Measurements from ENCODE around the gene DAP.

Gene DAP

DNA sequence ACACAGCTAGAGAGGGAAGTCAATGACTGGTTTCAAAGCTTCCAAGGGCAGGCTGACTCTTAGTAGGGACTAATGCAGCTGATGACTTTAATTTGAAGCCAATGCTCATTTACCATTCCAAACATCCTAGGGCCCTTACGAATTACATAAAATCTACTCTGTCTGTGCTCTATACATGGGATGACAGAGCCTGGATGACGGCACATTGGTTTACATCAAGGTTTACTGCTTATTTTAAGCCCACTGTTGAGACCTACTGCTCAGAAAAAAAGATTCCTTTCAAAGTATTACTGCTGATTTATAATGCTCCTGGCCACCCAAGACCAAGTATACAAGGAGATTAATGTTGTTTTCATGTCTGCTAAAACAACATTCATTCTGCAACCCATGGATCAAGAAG, 74.1 kb downstream of the DAP start:
- Histone ChIP-seq H3K4me1 (ENCODE audit: insufficient read depth, low read length) (no peaks in the 10 kb centered on the region), H4K20me1 (ENCODE audit: insufficient read depth, low read length) (no peaks in the 10 kb centered on the region), H3K9me3 (ENCODE audit: insufficient read depth, low read length, severe bottlenecking) (no peaks in the 10 kb centered on the region), H3K4me2 (ENCODE audit: insufficient read depth, low read length) (no peak overlapping the region), H2AFZ (ENCODE audit: low read depth, low read length) (no peak overlapping the region), H3K36me3 (ENCODE audit: insufficient read depth, low read length) (peaks cover 40% of the 10 kb centered on the region), H3K79me2 (ENCODE audit: insufficient read depth, low read length) (0 out of 2 replicates have a peak, but pooled peaks cover 3% of the 10 kb centered on the region), H3K27ac (ENCODE audit: low read length) (no peak overlapping the region), H3K9ac (ENCODE audit: low read depth, low read length) (no peak overlapping the region), H3K27me3 (ENCODE audit: insufficient read depth, low read length, poor library complexity) (no peaks in the 10 kb centered on the region), H3K4me3 (ENCODE audit: low read depth in 1 of 2, low read length in 2 of 2) (no peak overlapping the region)
- ATAC-seq (ENCODE audit: insufficient read depth, low read depth) (no peak), DNase-seq (no peak)
- no peak for TF ChIP-seq EZH2 (IDR thresholded peaks at IDR 0.05; ENCODE audit: borderline replicate concordance, low read depth, low read length, severe bottlenecking)
- TF ChIP-seq, protein P1, sequence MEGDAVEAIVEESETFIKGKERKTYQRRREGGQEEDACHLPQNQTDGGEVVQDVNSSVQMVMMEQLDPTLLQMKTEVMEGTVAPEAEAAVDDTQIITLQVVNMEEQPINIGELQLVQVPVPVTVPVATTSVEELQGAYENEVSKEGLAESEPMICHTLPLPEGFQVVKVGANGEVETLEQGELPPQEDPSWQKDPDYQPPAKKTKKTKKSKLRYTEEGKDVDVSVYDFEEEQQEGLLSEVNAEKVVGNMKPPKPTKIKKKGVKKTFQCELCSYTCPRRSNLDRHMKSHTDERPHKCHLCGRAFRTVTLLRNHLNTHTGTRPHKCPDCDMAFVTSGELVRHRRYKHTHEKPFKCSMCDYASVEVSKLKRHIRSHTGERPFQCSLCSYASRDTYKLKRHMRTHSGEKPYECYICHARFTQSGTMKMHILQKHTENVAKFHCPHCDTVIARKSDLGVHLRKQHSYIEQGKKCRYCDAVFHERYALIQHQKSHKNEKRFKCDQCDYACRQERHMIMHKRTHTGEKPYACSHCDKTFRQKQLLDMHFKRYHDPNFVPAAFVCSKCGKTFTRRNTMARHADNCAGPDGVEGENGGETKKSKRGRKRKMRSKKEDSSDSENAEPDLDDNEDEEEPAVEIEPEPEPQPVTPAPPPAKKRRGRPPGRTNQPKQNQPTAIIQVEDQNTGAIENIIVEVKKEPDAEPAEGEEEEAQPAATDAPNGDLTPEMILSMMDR (IDR thresholded peaks at IDR 0.05; ENCODE audit: borderline replicate concordance, extremely low read depth, low read length, poor library complexity, severe bottlenecking) = no peak

DNA sequence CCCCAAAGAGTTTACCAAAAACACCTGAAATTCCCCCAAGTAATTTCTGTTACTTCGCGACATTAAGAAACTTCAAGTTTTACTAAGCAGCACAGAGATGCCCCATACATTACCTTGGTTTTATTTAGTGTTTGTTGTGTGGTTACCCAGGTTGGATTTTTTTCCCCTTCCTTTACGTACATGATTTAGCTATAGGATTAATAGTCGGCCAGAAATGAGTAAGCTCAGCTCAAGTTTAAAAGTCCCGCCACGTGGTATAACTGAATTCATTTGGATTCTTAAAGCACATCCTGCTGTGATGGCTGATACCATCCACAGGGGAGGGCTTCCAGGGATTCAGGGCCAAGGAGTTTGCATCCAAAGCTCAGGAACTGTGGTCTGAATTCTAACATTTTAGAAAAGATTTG, 75.9 kb downstream of the DAP start:
- Histone ChIP-seq H3K36me3 (ENCODE audit: insufficient read depth, low read length) (peaks cover 57% of the 10 kb centered on the region), H3K4me1 (ENCODE audit: insufficient read depth, low read length) (no peaks in the 10 kb centered on the region), H3K27ac (ENCODE audit: low read length) (no peak overlapping the region), H4K20me1 (ENCODE audit: insufficient read depth, low read length) (no peaks in the 10 kb centered on the region), H3K4me2 (ENCODE audit: insufficient read depth, low read length) (no peak overlapping the region), H3K27me3 (ENCODE audit: insufficient read depth, low read length, poor library complexity) (no peaks in the 10 kb centered on the region), H3K4me3 (ENCODE audit: low read depth in 1 of 2, low read length in 2 of 2) (no peak overlapping the region), H3K9me3 (ENCODE audit: insufficient read depth, low read length, severe bottlenecking) (no peaks in the 10 kb centered on the region), H3K9ac (ENCODE audit: low read depth, low read length) (no peak overlapping the region), H2AFZ (ENCODE audit: low read depth, low read length) (no peak overlapping the region), H3K79me2 (ENCODE audit: insufficient read depth, low read length) (0 out of 2 replicates have a peak, but pooled peaks cover 3% of the 10 kb centered on the region)
- DNase-seq = no peak
- TF ChIP-seq, protein P1 (IDR thresholded peaks at IDR 0.05; ENCODE audit: borderline replicate concordance, extremely low read depth, low read length, poor library complexity, severe bottlenecking) = no peak
- TF ChIP-seq EZH2 (IDR thresholded peaks at IDR 0.05; ENCODE audit: borderline replicate concordance, low read depth, low read length, severe bottlenecking) = no peak
- no peak for ATAC-seq (ENCODE audit: insufficient read depth, low read depth)

DNA sequence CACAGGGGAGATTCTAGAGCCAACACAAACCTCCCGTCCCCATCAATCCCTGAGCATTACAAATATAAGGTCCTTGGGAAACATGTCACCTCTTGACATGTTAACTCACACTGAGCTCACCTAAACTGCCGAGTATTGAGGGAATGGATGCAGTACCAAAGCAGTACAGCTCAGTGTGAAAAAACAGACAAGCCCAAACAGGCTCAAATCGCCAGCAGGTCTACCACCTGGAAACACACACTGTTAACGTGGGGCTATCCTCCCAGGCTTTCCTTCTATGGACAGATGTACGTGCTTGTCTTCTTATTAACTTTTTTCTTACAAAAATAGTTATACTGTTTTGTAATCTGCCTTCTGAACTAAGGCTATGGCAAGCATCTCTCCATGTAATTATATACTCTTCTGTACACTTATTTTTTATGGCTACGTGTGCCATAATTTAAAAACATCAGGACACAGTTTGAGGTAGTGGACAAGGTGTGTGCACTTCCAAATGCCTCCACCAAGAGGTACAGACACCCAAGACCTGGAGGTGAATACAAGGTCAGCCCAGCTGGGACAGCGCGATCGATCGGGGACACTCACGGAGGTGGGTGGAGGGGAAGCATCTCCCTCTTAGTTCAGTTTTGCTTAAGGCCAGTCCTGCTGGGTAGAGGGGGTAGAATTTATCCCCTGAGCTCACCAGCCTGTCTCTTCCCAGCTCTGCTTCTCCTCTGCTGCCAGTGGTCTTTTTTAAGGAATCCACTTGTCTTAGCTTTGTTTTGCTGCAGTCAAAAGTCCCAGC, 76.5 kb downstream of the DAP start:
- no peak overlapping the region for H3K4me2 ChIP-seq (ENCODE audit: insufficient read depth, low read length)
- H3K9ac ChIP-seq (ENCODE audit: low read depth, low read length) = no peak overlapping the region
- H3K27me3 ChIP-seq (ENCODE audit: insufficient read depth, low read length, poor library complexity) = no peaks in the 10 kb centered on the region
- no peak overlapping the region for H3K27ac ChIP-seq (ENCODE audit: low read length)
- H2AFZ ChIP-seq (ENCODE audit: low read depth, low read length) = no peak overlapping the region
- 0 out of 2 replicates have a peak, but pooled peaks cover 3% of the 10 kb centered on the region for H3K79me2 ChIP-seq (ENCODE audit: insufficient read depth, low read length)
- H3K4me1 ChIP-seq (ENCODE audit: insufficient read depth, low read length) = no peaks in the 10 kb centered on the region
- ATAC-seq (ENCODE audit: insufficient read depth, low read depth) = no peak
- DNase-seq = no peak
- no peak overlapping the region for H3K4me3 ChIP-seq (ENCODE audit: low read depth in 1 of 2, low read length in 2 of 2)
- H3K36me3 ChIP-seq (ENCODE audit: insufficient read depth, low read length) = peaks cover 61% of the 10 kb centered on the region
- TF ChIP-seq, protein P1 (IDR thresholded peaks at IDR 0.05; ENCODE audit: borderline replicate concordance, extremely low read depth, low read length, poor library complexity, severe bottlenecking) = no peak
- no peak for TF ChIP-seq EZH2 (IDR thresholded peaks at IDR 0.05; ENCODE audit: borderline replicate concordance, low read depth, low read length, severe bottlenecking)
- H3K9me3 ChIP-seq (ENCODE audit: insufficient read depth, low read length, severe bottlenecking) = no peaks in the 10 kb centered on the region
- H4K20me1 ChIP-seq (ENCODE audit: insufficient read depth, low read length) = no peaks in the 10 kb centered on the region
